PC-9 (cell line): ENCODE data around the gene NOC2L.

Experiments
- EZH2 ChIP-seq: fragments of 200-600 bp; sonication (generic); IDR thresholded peaks from 2 replicates; pipeline ENCODE4 v1.8.0; 2017; ENCODE audit warnings: antibody characterized with exemption, low read depth
- TF ChIP-seq, protein P1 (sequence below): fragments of 200-600 bp; sonication (generic); conservative IDR thresholded peaks from 2 replicates; pipeline ENCODE4 v1.6.1; 2017; ENCODE audit warnings: mixed run types, antibody characterized with exemption, mild to moderate bottlenecking, moderate library complexity

GRCh38 chr1:911875-912739, 46.9 kb downstream of the NOC2L start:
- TF ChIP-seq, protein P1, sequence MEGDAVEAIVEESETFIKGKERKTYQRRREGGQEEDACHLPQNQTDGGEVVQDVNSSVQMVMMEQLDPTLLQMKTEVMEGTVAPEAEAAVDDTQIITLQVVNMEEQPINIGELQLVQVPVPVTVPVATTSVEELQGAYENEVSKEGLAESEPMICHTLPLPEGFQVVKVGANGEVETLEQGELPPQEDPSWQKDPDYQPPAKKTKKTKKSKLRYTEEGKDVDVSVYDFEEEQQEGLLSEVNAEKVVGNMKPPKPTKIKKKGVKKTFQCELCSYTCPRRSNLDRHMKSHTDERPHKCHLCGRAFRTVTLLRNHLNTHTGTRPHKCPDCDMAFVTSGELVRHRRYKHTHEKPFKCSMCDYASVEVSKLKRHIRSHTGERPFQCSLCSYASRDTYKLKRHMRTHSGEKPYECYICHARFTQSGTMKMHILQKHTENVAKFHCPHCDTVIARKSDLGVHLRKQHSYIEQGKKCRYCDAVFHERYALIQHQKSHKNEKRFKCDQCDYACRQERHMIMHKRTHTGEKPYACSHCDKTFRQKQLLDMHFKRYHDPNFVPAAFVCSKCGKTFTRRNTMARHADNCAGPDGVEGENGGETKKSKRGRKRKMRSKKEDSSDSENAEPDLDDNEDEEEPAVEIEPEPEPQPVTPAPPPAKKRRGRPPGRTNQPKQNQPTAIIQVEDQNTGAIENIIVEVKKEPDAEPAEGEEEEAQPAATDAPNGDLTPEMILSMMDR = no peak
- no peak for TF ChIP-seq EZH2
